CD8-positive, alpha-beta memory T cell (primary cell): ENCODE measurements around the gene APIP. TPM values are rescaled to one million over a fixed set of nuclear protein-coding genes. Genes with fewer than 3 reads are reported as not detected.

ENCODE experiments used
- CTCF ChIA-PET: fragments of 350-600 bp; sonication (Branson Sonifier 250); formaldehyde crosslinking; loops from one replicate; lab custom pipeline; 2021; ENCODE audit warnings: antibody characterized with exemption; lab: Charles Lee
- POLR2A ChIA-PET: fragments of 350-600 bp; sonication (Branson Sonifier 250); formaldehyde crosslinking; loops from one replicate; lab custom pipeline; 2021; ENCODE audit warnings: antibody characterized with exemption; lab: Charles Lee
- DNase-seq, 5 donors: peaks; one replicate each; pipeline versions ENCODE4 v3.0.0 to v3.0.0-alpha.2; 2020 to 2022; ENCODE audit warnings: mixed read lengths in 1 of 5
- H3K27ac ChIP-seq: one replicate; pipeline ENCODE4 v1.7.0; 2013; ENCODE audit warnings: low read depth, mild to moderate bottlenecking, low read length, moderate library complexity
- H3K27me3 ChIP-seq: 2 replicates; pipeline ENCODE4 v1.7.0; 2013; ENCODE audit warnings: low read length, mild to moderate bottlenecking; ENCODE audit not compliant: insufficient read depth, poor library complexity, severe bottlenecking
- H3K36me3 ChIP-seq: 2 replicates; pipeline ENCODE4 v1.7.0; 2013; ENCODE audit warnings: mild to moderate bottlenecking, low read length, moderate library complexity; ENCODE audit not compliant: insufficient read depth
- H3K4me1 ChIP-seq: 2 replicates; pipeline ENCODE4 v1.7.0; 2013; ENCODE audit warnings: mild to moderate bottlenecking, low read length, moderate library complexity; ENCODE audit not compliant: insufficient read depth
- H3K4me3 ChIP-seq: 2 replicates; pipeline ENCODE4 v1.7.0; 2013; ENCODE audit warnings: mild to moderate bottlenecking, low read length
- H3K9me3 ChIP-seq: 2 replicates; pipeline ENCODE4 v1.7.0; 2013; ENCODE audit warnings: mild to moderate bottlenecking, low read length
- H3K27ac Mint-ChIP-seq, 8 donors: one replicate each; pipeline ENCODE4 v1.8.0; 2020 to 2021; ENCODE audit warnings: mixed read lengths in 8 of 8, mild to moderate bottlenecking in 6 of 8, inconsistent platforms in 3 of 8, moderate library complexity in 3 of 8
- H3K27me3 Mint-ChIP-seq, 2 donors: one replicate each; pipeline ENCODE4 v1.8.0; 2020 to 2021; ENCODE audit warnings: mixed read lengths in 2 of 2, mild to moderate bottlenecking in 1 of 2, moderate library complexity in 1 of 2
- H3K36me3 Mint-ChIP-seq, 3 donors: one replicate each; pipeline ENCODE4 v1.8.0; 2020 to 2021; ENCODE audit warnings: mixed read lengths in 3 of 3, inconsistent platforms in 1 of 3, mild to moderate bottlenecking in 1 of 3
- H3K4me1 Mint-ChIP-seq, 3 donors: one replicate each; pipeline ENCODE4 v1.8.0; 2020 to 2021; ENCODE audit warnings: mixed read lengths in 3 of 3, inconsistent platforms in 1 of 3, mild to moderate bottlenecking in 1 of 3
- H3K4me3 Mint-ChIP-seq, 7 donors: one replicate each; pipeline ENCODE4 v1.8.0; 2020 to 2021; ENCODE audit warnings: mixed read lengths in 7 of 7, mild to moderate bottlenecking in 6 of 7, moderate library complexity in 4 of 7, inconsistent platforms in 2 of 7
- H3K9me3 Mint-ChIP-seq, 5 donors: one replicate each; pipeline ENCODE4 v1.8.0; 2020 to 2022; ENCODE audit warnings: mixed read lengths in 5 of 5, mild to moderate bottlenecking in 3 of 5, moderate library complexity in 2 of 5, inconsistent platforms in 1 of 5
- polyA plus RNA-seq: library from polyadenylated mRNA; unstranded; fragments of 300-500 nt; fragmentation: Illumina TruSeq; gene quantifications from one replicate; pipeline ENCODE4 v1.2.3, GENCODE V29; 2021
- total RNA-seq, 2 experiments: library from RNA; stranded (reverse); gene quantifications; one replicate each; pipeline ENCODE4 v1.2.3, GENCODE V29; 2021

The APIP gene
- total and polyA plus RNA-seq, 3 experiments from 2014 or later, result 20.4 to 38.8 (median 36.4) TPM

DNA sequence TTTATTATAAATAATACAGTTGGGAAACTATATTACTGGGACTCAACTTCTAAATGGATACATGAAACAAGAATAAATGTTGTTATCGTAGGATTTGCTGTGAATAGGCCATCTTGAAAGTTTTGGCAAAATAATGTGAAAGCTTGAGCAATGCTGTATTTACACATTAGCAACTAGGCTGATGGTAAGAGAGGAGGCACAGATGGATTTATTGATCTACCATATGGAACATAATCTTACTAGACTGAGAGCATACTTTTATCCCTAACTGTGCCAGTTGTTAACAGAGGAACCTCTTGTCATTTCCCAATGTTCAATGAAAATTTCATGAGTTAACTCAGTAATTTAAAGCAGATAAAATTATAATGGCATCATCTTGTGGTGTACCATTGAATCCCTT, 22.8 kb downstream of the APIP start:
- Mint-ChIP-seq H3K27ac (peak overlapping the region in 1 of 8 donors; percentile 54), H3K4me3 (no peak overlapping the region), H3K27me3 (peaks cover 0 to 3% of the 10 kb centered on the region in 2 donors), H3K4me1 (peaks cover 0 to 4% (median 4%) of the 10 kb centered on the region in 3 donors), H3K9me3 (peaks cover 1 to 18% (median 16%) of the 10 kb centered on the region in 5 donors), H3K36me3 (peaks cover 12 to 26% (median 20%) of the 10 kb centered on the region in 3 donors)
- Histone ChIP-seq H3K36me3 (no peaks in the 10 kb centered on the region), H3K4me3 (no peak overlapping the region), H3K27ac (no peak overlapping the region), H3K27me3 (no peaks in the 10 kb centered on the region), H3K4me1 (no peaks in the 10 kb centered on the region), H3K9me3 (peaks cover 3% of the 10 kb centered on the region)
- no peak for DNase-seq
- ChIA-PET CTCF (no interaction called here), POLR2A (no interaction called here)

DNA sequence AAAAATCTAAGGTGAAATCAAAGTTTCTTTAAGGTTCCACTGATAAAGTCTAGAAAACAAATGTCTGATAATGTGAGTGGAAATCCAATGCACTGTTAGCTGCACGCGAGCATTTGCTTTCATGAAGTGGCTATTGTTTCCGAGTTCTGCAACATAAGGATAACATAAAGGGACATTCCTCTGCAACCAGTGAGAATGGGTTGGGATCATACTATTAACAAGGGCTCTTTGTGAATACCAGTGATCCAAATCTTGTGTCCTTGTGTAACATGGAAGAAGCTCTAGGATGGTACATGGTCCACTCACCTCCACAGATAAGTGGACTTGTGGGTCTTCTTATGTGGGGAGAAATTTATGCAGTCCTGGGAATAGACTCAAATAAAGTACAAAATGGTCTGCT, 24.6 kb downstream of the APIP start:
- Histone ChIP-seq H3K4me3 (no peak overlapping the region), H3K36me3 (no peaks in the 10 kb centered on the region), H3K4me1 (no peaks in the 10 kb centered on the region), H3K9me3 (no peaks in the 10 kb centered on the region), H3K27ac (no peak overlapping the region), H3K27me3 (no peaks in the 10 kb centered on the region)
- peaks cover 11 to 31% (median 24%) of the 10 kb centered on the region in 3 donors for H3K36me3 Mint-ChIP-seq
- H3K4me1 Mint-ChIP-seq, result peaks cover 0 to 4% (median 4%) of the 10 kb centered on the region in 3 donors
- H3K27me3 Mint-ChIP-seq, result peaks cover 0 to 3% of the 10 kb centered on the region in 2 donors
- CTCF ChIA-PET, result interaction anchor here (1.0 to 3.0 kb wide), 2 partner anchors 9 to 305 kb away, joined by 4 to 17 read pairs; no protein-coding TSS in a partner anchor
- no peak for DNase-seq
- no peak overlapping the region for H3K27ac Mint-ChIP-seq
- no peak overlapping the region for H3K4me3 Mint-ChIP-seq
- POLR2A ChIA-PET, result no interaction called here
- H3K9me3 Mint-ChIP-seq, result peaks cover 0 to 7% (median 5%) of the 10 kb centered on the region in 5 donors

DNA sequence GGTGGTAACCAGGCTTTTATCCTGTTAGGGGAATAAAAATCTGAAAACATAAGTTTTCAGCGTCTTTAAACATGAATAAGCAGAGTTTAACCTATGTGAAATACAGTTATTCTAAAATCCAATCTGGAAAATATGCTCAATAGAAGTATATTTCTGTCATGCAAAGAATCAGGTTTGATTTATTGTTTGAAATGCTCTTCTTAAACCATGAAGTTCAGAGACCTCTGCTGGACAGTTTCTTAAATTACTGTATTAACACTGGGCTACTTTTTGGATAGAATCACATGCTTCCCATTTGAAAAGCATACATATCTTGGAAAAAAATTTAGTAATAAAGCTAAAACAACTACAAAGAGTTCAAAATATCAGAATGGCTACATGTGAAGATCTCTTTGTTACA, 25.4 kb downstream of the APIP start:
- Histone ChIP-seq H3K27me3 (no peaks in the 10 kb centered on the region), H3K4me3 (no peak overlapping the region), H3K27ac (no peak overlapping the region), H3K36me3 (no peaks in the 10 kb centered on the region), H3K9me3 (no peaks in the 10 kb centered on the region), H3K4me1 (no peaks in the 10 kb centered on the region)
- no peak overlapping the region for H3K27ac Mint-ChIP-seq
- no peaks in the 10 kb centered on the region for H3K9me3 Mint-ChIP-seq
- no peak for DNase-seq
- CTCF ChIA-PET, result interaction anchor here (1.0 to 3.0 kb wide), 2 partner anchors 10 to 305 kb away, joined by 4 to 17 read pairs; no protein-coding TSS in a partner anchor
- H3K4me1 Mint-ChIP-seq, result peaks cover 0 to 4% (median 0%) of the 10 kb centered on the region in 3 donors
- peaks cover 0 to 3% of the 10 kb centered on the region in 2 donors for H3K27me3 Mint-ChIP-seq
- POLR2A ChIA-PET, result no interaction called here
- H3K36me3 Mint-ChIP-seq, result peaks cover 10 to 28% (median 16%) of the 10 kb centered on the region in 3 donors
- no peak overlapping the region for H3K4me3 Mint-ChIP-seq

- Mint-ChIP-seq H3K27ac (no peak overlapping the region), H3K4me1 (peaks cover 0 to 4% (median 0%) of the 10 kb centered on the region in 3 donors), H3K27me3 (peaks cover 0 to 3% of the 10 kb centered on the region in 2 donors), H3K36me3 (peaks cover 10 to 28% (median 13%) of the 10 kb centered on the region in 3 donors), H3K9me3 (no peaks in the 10 kb centered on the region), H3K4me3 (no peak overlapping the region)
- Histone ChIP-seq H3K4me1 (no peaks in the 10 kb centered on the region), H3K9me3 (no peaks in the 10 kb centered on the region), H3K4me3 (no peak overlapping the region), H3K36me3 (no peaks in the 10 kb centered on the region), H3K27ac (no peak overlapping the region), H3K27me3 (no peaks in the 10 kb centered on the region)
- ChIA-PET POLR2A (no interaction called here), CTCF (interaction anchor here (3.0 kb wide), 1 partner anchor 304 kb away, joined by 17 read pairs; no protein-coding TSS in a partner anchor)
- DNase-seq, result no peak
Measured at GRCh38 chr11:34890089-34890488, 26.1 kb downstream of the APIP start.

- ChIA-PET POLR2A (no interaction called here), CTCF (no interaction called here)
- Histone ChIP-seq H3K27ac (no peak overlapping the region), H3K36me3 (no peaks in the 10 kb centered on the region), H3K4me3 (no peak overlapping the region), H3K9me3 (no peaks in the 10 kb centered on the region), H3K27me3 (no peaks in the 10 kb centered on the region), H3K4me1 (no peaks in the 10 kb centered on the region)
- no peaks in the 10 kb centered on the region for H3K27me3 Mint-ChIP-seq
- H3K4me3 Mint-ChIP-seq, result no peak overlapping the region
- no peak for DNase-seq
- no peaks in the 10 kb centered on the region for H3K9me3 Mint-ChIP-seq
- peaks cover 0 to 4% (median 0%) of the 10 kb centered on the region in 3 donors for H3K4me1 Mint-ChIP-seq
- H3K27ac Mint-ChIP-seq, result peak overlapping the region in 1 of 8 donors; percentile 0
- H3K36me3 Mint-ChIP-seq, result peaks cover 17 to 40% (median 20%) of the 10 kb centered on the region in 3 donors
Measured at GRCh38 chr11:34887260-34887659, 28.9 kb downstream of the APIP start.

DNA sequence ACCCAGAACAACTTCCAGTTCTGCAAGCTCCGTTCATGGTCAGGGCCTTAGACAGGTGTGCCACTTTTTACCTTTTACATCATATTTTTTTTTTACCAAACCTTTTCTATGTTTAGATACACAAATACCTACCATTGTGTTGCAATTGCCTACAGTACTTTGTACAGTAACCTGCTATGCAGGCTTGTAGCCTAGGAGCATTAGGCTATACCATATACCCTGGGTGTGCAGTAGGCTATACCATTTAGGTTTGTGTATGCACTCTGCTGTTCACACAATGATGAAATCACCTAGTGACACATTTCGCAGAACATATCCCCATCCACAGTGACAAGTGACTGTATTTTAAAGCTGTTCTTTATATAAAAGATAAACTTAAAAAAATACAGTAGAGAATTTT, 29.6 kb downstream of the APIP start:
- Mint-ChIP-seq H3K4me3 (no peak overlapping the region), H3K9me3 (no peaks in the 10 kb centered on the region), H3K36me3 (peaks cover 21 to 46% (median 26%) of the 10 kb centered on the region in 3 donors), H3K4me1 (peaks cover 0 to 4% (median 0%) of the 10 kb centered on the region in 3 donors), H3K27ac (peak overlapping the region in 1 of 8 donors; percentile 30), H3K27me3 (no peaks in the 10 kb centered on the region)
- no peaks in the 10 kb centered on the region for H3K4me1 ChIP-seq
- POLR2A ChIA-PET, result no interaction called here
- no peak for DNase-seq
- no peak overlapping the region for H3K27ac ChIP-seq
- CTCF ChIA-PET, result interaction anchor here (1.3 kb wide), 1 partner anchor 11 kb away, joined by 3 read pairs; no protein-coding TSS in a partner anchor
- H3K27me3 ChIP-seq, result no peaks in the 10 kb centered on the region
- no peak overlapping the region for H3K4me3 ChIP-seq
- no peaks in the 10 kb centered on the region for H3K9me3 ChIP-seq
- H3K36me3 ChIP-seq, result peaks cover 3% of the 10 kb centered on the region

DNA sequence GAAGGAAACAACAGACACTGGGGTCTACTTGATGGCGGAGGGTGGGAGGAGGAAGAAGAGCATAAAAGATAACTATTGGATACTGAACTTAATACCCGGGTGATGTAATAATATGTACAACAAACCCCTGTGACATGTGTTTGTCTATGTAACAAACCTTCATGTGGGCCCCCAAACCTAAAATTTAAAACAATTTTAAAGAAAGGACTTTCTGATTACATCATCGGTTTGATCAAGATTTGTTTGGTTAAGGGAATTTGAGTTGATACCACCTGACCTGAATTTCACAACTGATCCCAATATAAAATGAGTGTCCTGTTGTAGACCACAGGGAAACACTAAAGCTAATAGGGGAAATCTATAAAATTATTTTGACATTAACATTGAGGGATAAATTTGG, 34.3 kb downstream of the APIP start:
- Mint-ChIP-seq H3K27me3 (no peaks in the 10 kb centered on the region), H3K27ac (no peak overlapping the region), H3K4me1 (no peaks in the 10 kb centered on the region), H3K36me3 (peaks cover 16 to 38% (median 20%) of the 10 kb centered on the region in 3 donors), H3K4me3 (no peak overlapping the region), H3K9me3 (no peaks in the 10 kb centered on the region)
- POLR2A ChIA-PET, result no interaction called here
- Histone ChIP-seq H3K27ac (no peak overlapping the region), H3K9me3 (no peaks in the 10 kb centered on the region), H3K4me1 (no peaks in the 10 kb centered on the region), H3K4me3 (no peak overlapping the region), H3K36me3 (peaks cover 6% of the 10 kb centered on the region), H3K27me3 (no peaks in the 10 kb centered on the region)
- no peak for DNase-seq
- CTCF ChIA-PET, result no interaction called here

GRCh38 chr11:34877375-34877975, 38.7 kb downstream of the APIP start:
- Mint-ChIP-seq H3K27ac (no peak overlapping the region), H3K27me3 (no peaks in the 10 kb centered on the region), H3K36me3 (peaks cover 12 to 17% (median 17%) of the 10 kb centered on the region in 3 donors), H3K4me1 (no peaks in the 10 kb centered on the region), H3K4me3 (no peak overlapping the region), H3K9me3 (no peaks in the 10 kb centered on the region)
- no peak for DNase-seq
- POLR2A ChIA-PET, result interaction anchor here (1.1 kb wide), 1 partner anchor 12 kb away, joined by 6 read pairs; no protein-coding TSS in a partner anchor
- Histone ChIP-seq H3K36me3 (peaks cover 6% of the 10 kb centered on the region), H3K27ac (no peak overlapping the region), H3K9me3 (no peaks in the 10 kb centered on the region), H3K27me3 (no peaks in the 10 kb centered on the region), H3K4me3 (no peak overlapping the region), H3K4me1 (no peaks in the 10 kb centered on the region)
- CTCF ChIA-PET, result no interaction called here
